ENCODE measurements around the gene S100A7A.
A peak's percentile ranks its signal among the peaks of the same experiment; 100 is the strongest.
"Not testable (repeated sequence)": the region's sequence is repeated elsewhere in the genome, so short reads cannot be mapped to it uniquely, and the experiment has no call there.

S100A7A gene

GRCh38 chr1:153402226-153402625, 14.1 kb upstream of the S100A7A start:
- no peaks in the 10 kb centered on the region for H3K9me3 Mint-ChIP-seq
- no peak overlapping the region for H3K27ac Mint-ChIP-seq
- H3K27me3 Mint-ChIP-seq = peaks cover 48% of the 10 kb centered on the region
- H3K4me3 Mint-ChIP-seq = no peak overlapping the region
- no peak for ATAC-seq
- no peaks in the 10 kb centered on the region for H3K36me3 Mint-ChIP-seq
- H3K4me1 Mint-ChIP-seq = no peaks in the 10 kb centered on the region

DNA sequence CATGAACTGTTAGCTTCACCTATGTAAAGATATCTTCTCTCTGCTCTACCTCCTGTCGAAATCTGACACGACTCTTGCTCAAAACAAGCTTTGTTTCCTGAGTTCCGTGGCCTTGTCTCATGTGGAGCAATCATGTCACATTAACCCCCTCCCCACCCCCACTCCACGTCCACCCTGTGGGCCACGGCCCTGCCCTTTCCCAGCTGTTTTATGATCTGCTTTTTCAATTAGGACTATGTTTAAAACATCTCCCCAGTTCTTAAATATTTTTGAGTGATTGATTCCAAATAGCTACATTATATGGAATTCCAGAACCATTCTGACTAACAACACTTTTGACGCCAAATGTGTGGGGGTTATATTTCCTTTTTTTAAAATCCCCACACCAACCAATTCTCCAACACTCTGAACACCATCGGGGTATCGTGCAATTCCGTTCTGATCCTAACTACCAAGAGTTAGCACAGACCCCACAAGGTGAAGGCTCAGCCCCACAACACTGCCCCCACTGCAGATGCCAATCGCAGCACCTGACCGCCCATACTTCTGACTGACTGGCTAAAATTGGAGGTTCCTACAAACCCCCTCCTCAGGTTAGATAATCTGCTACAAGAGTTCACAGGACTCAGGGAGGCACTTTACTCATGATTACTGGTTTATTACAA, 12.8 kb upstream of the S100A7A start:
- Mint-ChIP-seq H3K36me3 (no peaks in the 10 kb centered on the region), H3K4me1 (no peaks in the 10 kb centered on the region), H3K27me3 (peaks cover 51% of the 10 kb centered on the region), H3K4me3 (no peak overlapping the region), H3K27ac (no peak overlapping the region), H3K9me3 (no peaks in the 10 kb centered on the region)
- ATAC-seq = no peak

GRCh38 chr1:153404086-153404635, 12.2 kb upstream of the S100A7A start:
- Mint-ChIP-seq H3K4me3 (no peak overlapping the region), H3K36me3 (no peaks in the 10 kb centered on the region), H3K4me1 (no peaks in the 10 kb centered on the region), H3K27me3 (peaks cover 51% of the 10 kb centered on the region), H3K9me3 (no peaks in the 10 kb centered on the region), H3K27ac (no peak overlapping the region)
- ATAC-seq = no peak

GRCh38 chr1:153404768-153405167, 11.6 kb upstream of the S100A7A start:
- H3K27ac Mint-ChIP-seq = no peak overlapping the region
- ATAC-seq = peak; percentile 41
- no peaks in the 10 kb centered on the region for H3K4me1 Mint-ChIP-seq
- H3K36me3 Mint-ChIP-seq = no peaks in the 10 kb centered on the region
- H3K27me3 Mint-ChIP-seq = peaks cover 51% of the 10 kb centered on the region
- no peak overlapping the region for H3K4me3 Mint-ChIP-seq
- H3K9me3 Mint-ChIP-seq = no peaks in the 10 kb centered on the region

DNA sequence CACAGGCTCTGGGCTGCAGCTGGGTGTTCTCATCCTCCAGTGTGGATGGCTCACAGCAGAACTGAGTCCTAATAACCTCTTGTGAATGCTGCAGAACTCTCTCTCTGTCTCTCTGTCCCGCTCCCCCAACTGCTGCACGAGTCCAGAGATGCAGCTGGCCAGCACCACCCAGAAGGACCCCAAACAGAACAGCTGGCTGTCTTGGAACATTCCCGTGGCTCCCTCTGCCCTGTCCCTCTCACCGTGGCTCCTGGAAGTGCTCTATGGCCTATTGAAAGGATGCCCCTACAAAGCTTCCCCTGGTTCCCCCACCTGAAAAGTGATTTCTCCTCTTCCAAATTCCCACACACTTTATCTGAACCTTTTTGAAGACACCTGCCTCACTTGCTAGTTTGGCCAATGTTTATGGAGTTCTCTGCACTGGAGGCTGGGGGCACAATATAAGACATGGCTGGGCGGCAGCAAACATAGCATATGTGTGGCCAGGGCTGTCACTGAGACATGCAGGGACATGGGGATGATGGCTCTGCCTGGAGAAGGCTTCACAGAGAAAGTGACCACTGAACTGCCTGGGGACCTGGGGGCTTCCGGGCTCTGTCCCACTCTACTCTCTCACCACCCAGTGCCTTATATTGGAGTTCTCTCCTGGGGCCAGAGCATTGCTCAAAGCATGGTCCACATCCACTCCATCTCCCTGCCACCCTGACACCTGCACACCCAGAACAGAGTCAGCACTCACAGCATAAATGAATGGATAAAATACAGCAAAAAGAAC, 10.3 kb upstream of the S100A7A start:
- not testable (repeated sequence) for H3K36me3 Mint-ChIP-seq, H3K9me3 Mint-ChIP-seq, ATAC-seq, H3K27ac Mint-ChIP-seq, H3K4me3 Mint-ChIP-seq, H3K4me1 Mint-ChIP-seq
- H3K27me3 Mint-ChIP-seq = peaks cover 60% of the 10 kb centered on the region

GRCh38 chr1:153407274-153407673, 9.0 kb upstream of the S100A7A start:
- H3K27ac Mint-ChIP-seq, H3K9me3 Mint-ChIP-seq, H3K36me3 Mint-ChIP-seq, H3K4me3 Mint-ChIP-seq, ATAC-seq, H3K4me1 Mint-ChIP-seq: not testable (repeated sequence)
- H3K27me3 Mint-ChIP-seq = peaks cover 60% of the 10 kb centered on the region

DNA sequence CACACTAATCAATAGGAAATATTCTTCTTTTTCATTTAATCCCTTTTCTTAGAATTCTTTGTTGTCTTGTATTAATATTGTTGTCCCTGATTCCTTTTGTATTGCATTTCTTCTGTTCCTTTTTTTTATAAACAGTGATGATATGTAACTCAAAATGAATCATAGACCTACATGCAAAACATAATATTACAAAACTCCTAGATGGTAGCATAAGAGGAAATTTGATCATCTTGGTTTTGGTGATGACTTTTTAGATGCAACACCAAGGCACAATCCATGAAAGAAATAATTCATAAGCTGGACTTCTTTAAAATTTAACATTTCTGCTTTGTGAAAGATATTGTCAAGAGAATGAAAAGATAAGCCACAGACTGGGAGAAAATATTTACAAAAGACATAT, 2.4 kb upstream of the S100A7A start:
- H3K36me3 Mint-ChIP-seq, ATAC-seq, H3K4me1 Mint-ChIP-seq, H3K4me3 Mint-ChIP-seq, H3K27ac Mint-ChIP-seq: not testable (repeated sequence)
- H3K9me3 Mint-ChIP-seq = peaks cover 11% of the 10 kb centered on the region
- peaks cover 26% of the 10 kb centered on the region for H3K27me3 Mint-ChIP-seq

DNA sequence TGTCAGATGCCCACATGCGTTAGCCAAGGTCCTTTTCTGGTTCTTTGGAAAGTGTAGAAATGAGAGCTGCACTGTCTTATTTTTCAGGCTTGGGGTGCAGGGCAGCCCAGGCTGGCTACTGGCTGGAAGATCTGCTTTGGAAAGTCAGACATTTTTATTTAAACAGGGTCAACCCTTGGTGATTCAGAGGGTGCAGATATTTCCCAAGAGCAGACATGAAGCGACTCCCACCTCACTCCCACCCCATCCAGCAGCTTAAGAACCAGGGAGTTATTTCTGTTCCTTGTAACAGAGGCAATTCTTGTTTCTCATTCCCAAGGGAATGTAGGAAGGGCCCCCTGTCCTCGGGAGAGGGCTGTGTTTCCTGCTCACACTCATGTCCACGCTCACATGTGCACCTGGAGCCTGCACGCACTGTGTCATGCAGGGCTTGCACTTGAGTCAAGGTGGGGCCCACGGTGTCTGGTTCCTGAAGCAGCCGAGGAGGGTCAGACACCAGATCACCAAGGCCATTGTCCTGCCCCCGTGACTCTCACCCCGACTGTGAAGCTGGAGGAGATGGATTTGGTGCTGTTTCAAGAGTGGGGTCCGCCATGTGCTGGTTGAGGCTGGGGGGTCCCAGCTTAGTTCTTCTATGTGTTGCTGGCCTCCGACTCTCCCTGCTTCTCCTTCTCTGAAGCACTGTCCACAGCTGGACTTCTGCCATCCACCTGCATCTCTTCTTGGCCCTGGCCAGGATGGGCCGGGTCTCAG, 992 bp downstream of the S100A7A start:
- H3K36me3 Mint-ChIP-seq = no peaks in the 10 kb centered on the region
- no peak overlapping the region for H3K27ac Mint-ChIP-seq
- H3K4me1 Mint-ChIP-seq = peaks cover 8% of the 10 kb centered on the region
- peaks cover 34% of the 10 kb centered on the region for H3K27me3 Mint-ChIP-seq
- peaks cover 6% of the 10 kb centered on the region for H3K9me3 Mint-ChIP-seq
- H3K4me3 Mint-ChIP-seq = no peak overlapping the region
- no peak for ATAC-seq

DNA sequence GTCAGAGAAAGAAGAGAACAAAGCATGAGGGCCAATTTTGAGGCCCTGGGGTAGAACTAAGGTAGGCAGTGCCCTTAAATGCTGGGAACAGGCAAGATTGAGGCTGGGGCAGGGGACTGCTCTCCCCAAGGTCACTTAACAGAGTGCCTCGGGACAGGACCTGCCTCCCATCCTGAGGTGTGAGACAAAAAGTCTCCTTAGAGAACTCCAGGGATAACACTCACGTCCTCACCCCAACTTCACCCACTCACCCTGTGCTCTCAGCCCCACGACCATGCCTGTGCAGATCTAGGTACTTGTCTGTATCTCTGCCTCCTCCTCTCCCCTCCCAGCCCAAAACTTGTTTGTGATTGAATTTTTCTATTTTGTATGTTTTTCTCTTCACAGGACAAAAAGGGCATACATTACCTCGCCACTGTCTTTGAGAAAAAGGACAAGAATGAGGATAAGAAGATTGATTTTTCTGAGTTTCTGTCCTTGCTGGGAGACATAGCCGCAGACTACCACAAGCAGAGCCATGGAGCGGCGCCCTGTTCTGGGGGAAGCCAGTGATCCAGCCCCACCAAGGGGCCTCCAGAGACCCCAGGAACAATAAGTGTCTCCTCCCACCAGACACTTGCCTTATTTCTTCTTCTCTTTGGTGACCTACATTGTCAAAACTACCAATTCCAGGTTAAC, 2.6 kb downstream of the S100A7A start:
- H3K27ac Mint-ChIP-seq, H3K9me3 Mint-ChIP-seq, H3K4me3 Mint-ChIP-seq, ATAC-seq, H3K4me1 Mint-ChIP-seq, H3K36me3 Mint-ChIP-seq: not testable (repeated sequence)
- H3K27me3 Mint-ChIP-seq = peaks cover 34% of the 10 kb centered on the region

- not testable (repeated sequence) for H3K9me3 Mint-ChIP-seq, H3K4me1 Mint-ChIP-seq, ATAC-seq, H3K4me3 Mint-ChIP-seq, H3K36me3 Mint-ChIP-seq, H3K27ac Mint-ChIP-seq
- H3K27me3 Mint-ChIP-seq = peaks cover 39% of the 10 kb centered on the region
These were observed 3.1 kb downstream of the S100A7A start for GRCh38 chr1:153419436-153419793.

DNA sequence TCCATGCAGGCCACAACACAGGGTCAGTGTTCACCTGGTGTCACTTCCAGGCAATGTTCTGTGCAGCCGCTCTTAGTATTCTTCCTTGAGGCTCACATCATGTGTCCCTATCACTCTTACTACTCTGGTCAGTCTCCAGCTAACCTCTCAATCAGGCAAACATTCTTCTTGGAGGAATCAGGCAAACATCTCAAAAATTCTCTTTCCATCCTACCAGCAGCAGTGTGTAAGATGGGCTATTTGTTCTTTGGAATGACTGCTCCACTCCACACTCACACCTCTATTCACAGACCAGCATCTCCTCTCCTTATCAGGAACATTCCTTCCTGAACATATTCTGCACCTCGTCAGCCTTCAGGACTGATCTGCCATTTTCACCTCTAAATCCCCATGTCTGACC, 4.0 kb downstream of the S100A7A start:
- Mint-ChIP-seq H3K9me3 (peaks cover 3% of the 10 kb centered on the region), H3K27ac (no peak overlapping the region), H3K36me3 (no peaks in the 10 kb centered on the region), H3K4me3 (no peak overlapping the region), H3K27me3 (peaks cover 48% of the 10 kb centered on the region), H3K4me1 (peaks cover 8% of the 10 kb centered on the region)
- no peak for ATAC-seq

DNA sequence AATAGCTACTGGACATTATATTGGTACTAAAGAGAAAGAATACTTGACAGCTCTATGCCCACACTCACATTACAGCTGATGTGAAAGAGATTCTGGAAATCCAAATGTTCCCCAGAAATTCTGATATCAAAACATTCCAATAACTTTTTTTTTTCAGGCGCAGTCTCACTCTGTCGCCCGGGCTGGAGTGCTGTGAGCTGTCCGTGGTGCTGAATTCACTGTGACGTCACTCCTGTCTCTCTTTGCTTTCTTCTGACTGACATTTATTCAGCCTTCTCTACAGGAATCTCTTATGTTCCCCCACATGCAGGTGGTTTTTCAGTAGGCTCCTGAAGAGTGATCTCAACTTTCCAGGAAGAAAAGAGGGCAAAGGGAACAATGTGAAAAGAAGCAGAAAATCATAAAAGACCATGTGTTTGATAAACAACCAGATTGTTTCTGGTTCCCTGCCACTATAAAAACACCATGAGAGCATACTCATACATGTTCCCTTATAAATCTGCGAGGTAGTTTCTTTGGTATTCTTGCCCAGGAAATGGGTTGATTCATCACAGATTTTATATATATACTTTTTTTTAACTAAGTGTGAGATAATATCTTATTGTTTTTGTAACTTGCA, 6.2 kb downstream of the S100A7A start:
- Mint-ChIP-seq H3K4me1 (no peaks in the 10 kb centered on the region), H3K4me3 (no peak overlapping the region), H3K9me3 (peaks cover 3% of the 10 kb centered on the region), H3K27me3 (peaks cover 67% of the 10 kb centered on the region), H3K27ac (no peak overlapping the region), H3K36me3 (no peaks in the 10 kb centered on the region)
- no peak for ATAC-seq

GRCh38 chr1:153426809-153427208, 10.5 kb downstream of the S100A7A start:
- H3K36me3 Mint-ChIP-seq = no peaks in the 10 kb centered on the region
- ATAC-seq = no peak
- peaks cover 3% of the 10 kb centered on the region for H3K9me3 Mint-ChIP-seq
- no peak overlapping the region for H3K4me3 Mint-ChIP-seq
- no peaks in the 10 kb centered on the region for H3K4me1 Mint-ChIP-seq
- peaks cover 58% of the 10 kb centered on the region for H3K27me3 Mint-ChIP-seq
- H3K27ac Mint-ChIP-seq = no peak overlapping the region

DNA sequence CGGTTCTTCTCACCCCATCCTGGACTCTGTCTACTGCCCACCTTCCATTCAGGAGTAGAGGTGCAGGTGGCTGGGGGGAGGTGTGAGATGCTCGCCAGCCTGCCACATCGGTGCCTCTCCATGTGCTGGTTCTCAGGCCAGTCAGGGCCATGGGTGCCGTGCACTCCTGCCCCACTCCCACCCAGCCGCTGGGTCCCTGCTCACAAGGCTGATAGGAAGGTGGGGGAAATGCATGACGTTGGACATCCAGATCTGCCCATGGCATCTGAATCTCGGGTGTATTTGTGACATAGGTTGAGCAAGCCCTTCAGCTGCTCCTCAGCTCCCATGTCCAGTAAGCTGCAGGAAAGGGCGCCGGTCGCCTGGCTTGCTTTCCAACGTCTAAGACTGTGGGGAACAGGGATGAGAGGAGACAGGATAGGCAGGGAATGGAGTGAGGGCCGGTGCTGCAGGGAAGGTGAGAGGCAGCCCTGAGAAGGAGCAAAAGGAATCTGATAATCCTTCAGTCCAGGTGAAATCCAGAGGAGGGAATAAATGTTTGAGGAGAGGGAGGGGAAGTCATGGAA, 11.8 kb downstream of the S100A7A start:
- peak; percentile 14 for ATAC-seq
- Mint-ChIP-seq H3K4me1 (no peaks in the 10 kb centered on the region), H3K27ac (no peak overlapping the region), H3K36me3 (no peaks in the 10 kb centered on the region), H3K4me3 (no peak overlapping the region), H3K27me3 (peaks cover 58% of the 10 kb centered on the region), H3K9me3 (peaks cover 3% of the 10 kb centered on the region)
